ENCODE results near the gene TRAF1.

- TF ChIP-seq CTCF (IDR thresholded peaks at IDR 0.05; ENCODE audit: low read depth, low read length), result no peak
- no peak for TF ChIP-seq POLR2A (IDR thresholded peaks at IDR 0.05; ENCODE audit: extremely low read depth, insufficient read length)
- no peak for TF ChIP-seq MAX (IDR thresholded peaks at IDR 0.05; ENCODE audit: low read depth, low read length)
- no peak for TF ChIP-seq MYC (IDR thresholded peaks at IDR 0.05; ENCODE audit: low read depth, low read length)
Measured at GRCh38 chr9:120974181-120974580, 47.6 kb upstream of the TRAF1 start.

All from NB4 (cell line).